GM04503 (cell line): ENCODE data around the gene DHDH.

Experiments used
- DNase-seq: peaks from one replicate; pipeline ENCODE4 v3.0.0-alpha.2; 2012; ENCODE audit warnings: low read depth

The DHDH gene

DNA sequence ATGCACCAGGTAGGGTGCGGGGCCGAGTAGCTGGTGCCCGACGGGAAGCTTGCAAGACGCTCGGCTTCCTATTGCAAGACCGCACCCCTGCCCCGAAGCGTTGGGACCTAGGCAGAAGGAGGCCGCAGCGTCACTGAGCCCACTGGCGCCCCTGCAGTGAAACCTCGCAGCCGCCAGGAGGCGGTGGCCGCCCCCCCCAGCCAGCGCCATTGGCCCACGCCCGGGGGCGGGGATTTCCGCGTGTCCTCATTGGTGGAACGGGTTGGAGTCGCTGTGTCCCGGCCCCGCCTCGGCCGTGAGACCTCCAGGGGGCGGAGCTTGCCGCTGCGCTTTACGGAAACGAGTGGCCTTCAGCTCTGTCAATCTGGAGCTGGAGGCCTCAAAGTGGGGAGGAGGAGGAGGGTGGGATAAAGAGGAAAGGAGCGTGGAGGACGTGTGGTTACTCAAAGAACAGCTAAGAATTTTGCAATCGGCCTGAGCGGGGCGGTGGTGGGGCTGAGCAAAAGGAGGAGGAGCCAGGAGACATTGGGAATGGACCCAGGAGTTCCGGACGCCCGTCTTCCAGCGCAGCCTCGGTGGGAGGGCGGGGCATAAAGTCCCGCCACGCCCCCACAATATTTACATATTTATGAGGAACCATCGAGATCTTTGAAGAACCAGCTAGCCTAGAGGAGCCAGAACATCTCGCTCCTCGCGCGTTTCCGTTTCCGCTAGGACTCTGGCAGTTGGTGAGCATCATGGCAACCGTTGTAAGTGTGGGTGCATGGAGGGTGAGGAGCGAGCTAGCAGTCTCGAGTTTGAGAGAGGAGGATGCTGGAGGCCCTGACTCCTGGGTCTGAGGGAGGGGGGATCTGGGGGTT is 59.9 kb downstream of the DHDH start, which contains the start of the genes GYS1 and RUVBL2:
Gene GYS1 (minus strand): TSS at position 135 of the 860 bp plus-strand sequence. CDS start 197 bp downstream, outside the sequence.
Gene RUVBL2 (plus strand): TSS at position 713 of the 860 bp plus-strand sequence. CDS start 25 bp downstream, at position 738.
- peak; percentile 98 for DNase-seq

DNA sequence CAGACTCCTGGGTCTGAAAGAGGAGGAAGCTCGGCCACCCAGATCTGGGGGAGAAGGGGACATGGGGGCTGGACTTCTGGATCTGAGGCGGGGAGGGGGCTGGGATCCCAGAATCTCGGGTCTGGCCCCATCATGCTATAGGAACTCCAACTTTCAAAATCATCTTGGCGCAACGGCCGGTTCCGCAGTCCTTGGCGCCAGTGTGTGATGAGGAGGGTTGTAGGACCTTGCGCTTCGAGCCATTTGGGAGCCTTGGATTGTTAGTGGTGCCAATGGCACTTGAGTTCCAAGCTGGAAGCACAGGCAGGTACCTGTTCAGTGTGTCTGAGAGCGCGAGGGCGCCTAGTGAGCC is 60.5 kb downstream of the DHDH start:
- no peak for DNase-seq
